Smooth muscle cell (in vitro differentiated cells): ENCODE results near the gene INHBB. TPM values are rescaled to one million over a fixed set of nuclear protein-coding genes. Genes with fewer than 3 reads are reported as not detected.

Experiments used
- DNase-seq: peaks from one replicate; lab custom pipeline; 2025; ENCODE audit not compliant: unreplicated experiment; lab: John Stamatoyannopoulos, UW
- H2AFZ ChIP-seq: fragments of 200-600 bp; sonication (generic); 2 replicates; pipeline ENCODE4 v1.6.0; 2016; ENCODE audit warnings: antibody characterized with exemption, low read depth, mild to moderate bottlenecking
- H3F3A ChIP-seq: fragments of 200-600 bp; sonication (generic); 2 replicates; pipeline ENCODE4 v1.6.0; 2017; ENCODE audit warnings: antibody characterized with exemption, low read depth
- H3K27ac ChIP-seq: fragments of 200-600 bp; sonication (generic); 2 replicates; pipeline ENCODE4 v1.5.1; 2016; ENCODE audit warnings: low read depth, mild to moderate bottlenecking
- H3K27me3 ChIP-seq: fragments of 200-600 bp; sonication (generic); 2 replicates; pipeline ENCODE4 v1.6.1; 2016; ENCODE audit warnings: low read depth, mild to moderate bottlenecking
- H3K36me3 ChIP-seq: fragments of 200-600 bp; sonication (generic); 2 replicates; pipeline ENCODE4 v1.5.1; 2016; ENCODE audit warnings: low read depth
- H3K4me1 ChIP-seq: fragments of 200-600 bp; sonication (generic); 2 replicates; pipeline ENCODE4 v1.5.1; 2016; ENCODE audit warnings: low read depth
- H3K4me2 ChIP-seq: fragments of 200-600 bp; sonication (generic); 2 replicates; pipeline ENCODE4 v1.6.0; 2016; ENCODE audit warnings: mild to moderate bottlenecking
- H3K4me3 ChIP-seq: fragments of 200-600 bp; sonication (generic); 2 replicates; pipeline ENCODE4 v1.5.1; 2016; ENCODE audit warnings: mild to moderate bottlenecking
- H3K79me2 ChIP-seq: fragments of 200-600 bp; sonication (generic); 2 replicates; pipeline ENCODE4 v1.6.0; 2016; ENCODE audit warnings: low read depth, mild to moderate bottlenecking
- H3K9ac ChIP-seq: fragments of 200-600 bp; sonication (generic); 2 replicates; pipeline ENCODE4 v1.6.0; 2016; ENCODE audit warnings: low read depth
- H3K9me3 ChIP-seq: fragments of 200-600 bp; sonication (generic); replicated peaks from 2 replicates; pipeline ENCODE4 v1.5.1; 2016; ENCODE audit warnings: low read depth
- H4K20me1 ChIP-seq: fragments of 200-600 bp; sonication (generic); 2 replicates; pipeline ENCODE4 v1.6.0; 2016; ENCODE audit warnings: low read depth
- CTCF ChIP-seq: fragments of 200-600 bp; sonication (generic); IDR thresholded peaks from 2 replicates; pipeline ENCODE4 v1.5.1; 2017; ENCODE audit warnings: borderline replicate concordance, mild to moderate bottlenecking, antibody characterized with exemption; ENCODE audit not compliant: insufficient read depth, poor library complexity, severe bottlenecking
- WGBS: methylation state at CpG from one replicate; pipeline ENCODE4 v1.1.7; 2016; ENCODE audit warnings: low lambda C conversion rate; 5-methylcytosine and 5-hydroxymethylcytosine counted together
- polyA plus RNA-seq: library from polyadenylated mRNA; unstranded; fragments of >200 nt; fragmentation: Nextera tagmentation; extraction: Ambion mirVana; gene quantifications from 2 replicates; pipeline ENCODE4 v1.2.1, GENCODE V29; 2016
- total RNA-seq: library from RNA; depleted of rRNA; stranded (reverse); fragments of >200 nt; gene quantifications from 2 replicates; pipeline ENCODE4 v1.2.3, GENCODE V29; 2014

Gene INHBB
- total and polyA plus RNA-seq, 2 experiments from 2014 or later = 0.06 to 0.09 TPM

- Histone ChIP-seq H3K4me3 (no peak overlapping the region), H2AFZ (no peak overlapping the region), H4K20me1 (no peaks in the 10 kb centered on the region), H3K9ac (no peak overlapping the region), H3K27ac (no peak overlapping the region), H3K9me3 (no peaks in the 10 kb centered on the region), H3F3A (no peaks in the 10 kb centered on the region), H3K27me3 (peaks cover 47% of the 10 kb centered on the region), H3K4me2 (no peak overlapping the region), H3K36me3 (no peaks in the 10 kb centered on the region), H3K4me1 (no peaks in the 10 kb centered on the region), H3K79me2 (no peaks in the 10 kb centered on the region)
- no peak for TF ChIP-seq CTCF
- WGBS = 91% methylated on average over 10 of the region's 10 CpGs
- no peak for DNase-seq
Observed at GRCh38 chr2:120353931-120354330, 8.0 kb downstream of the INHBB start.

- Histone ChIP-seq H3K4me1 (no peaks in the 10 kb centered on the region), H3K9ac (no peak overlapping the region), H2AFZ (no peak overlapping the region), H3K27me3 (peaks cover 41% of the 10 kb centered on the region), H4K20me1 (no peaks in the 10 kb centered on the region), H3K9me3 (no peaks in the 10 kb centered on the region), H3K79me2 (no peaks in the 10 kb centered on the region), H3K4me3 (no peak overlapping the region), H3F3A (no peaks in the 10 kb centered on the region), H3K27ac (no peak overlapping the region), H3K4me2 (no peak overlapping the region), H3K36me3 (no peaks in the 10 kb centered on the region)
- WGBS = 84% methylated on average over 15 of the region's 15 CpGs
- TF ChIP-seq CTCF = no peak
- no peak for DNase-seq
Observed at GRCh38 chr2:120354467-120354866, 8.5 kb downstream of the INHBB start.

GRCh38 chr2:120354935-120355779 lies 9.2 kb downstream of the INHBB start:
- Histone ChIP-seq H3K4me1 (no peaks in the 10 kb centered on the region), H3K4me3 (no peak overlapping the region), H3K27ac (no peak overlapping the region), H4K20me1 (no peaks in the 10 kb centered on the region), H3F3A (no peaks in the 10 kb centered on the region), H3K4me2 (no peak overlapping the region), H2AFZ (no peak overlapping the region), H3K79me2 (no peaks in the 10 kb centered on the region), H3K9me3 (no peaks in the 10 kb centered on the region), H3K36me3 (no peaks in the 10 kb centered on the region), H3K27me3 (peaks cover 34% of the 10 kb centered on the region), H3K9ac (no peak overlapping the region)
- TF ChIP-seq CTCF = no peak
- 90% methylated on average over 15 of the region's 15 CpGs for WGBS
- DNase-seq = no peak
